Measurements from ENCODE around the gene CAPN8.

GRCh38 chr1:223707256-223708000, 41.9 kb upstream of the CAPN8 start:
- peak in 1 of 3 experiments; percentile 20 for TF ChIP-seq CTCF (IDR thresholded peaks at IDR 0.05)
- peak; percentile 43 to 89 for TF ChIP-seq POLR2AphosphoS5 (IDR thresholded peaks at IDR 0.05; ENCODE audit: insufficient read depth in 1 of 2, low read depth in 1 of 2)
- no peak for TF ChIP-seq POLR2A (IDR thresholded peaks at IDR 0.05)
